DLD1 (cell line): ENCODE measurements around the gene MYO9B.

ENCODE experiments used
- in situ Hi-C: cut with HindIII; loops from 2 replicates; pipeline ENCODE4 v1.10.0; 2017; ENCODE audit warnings: low sequenced_read_pairs

MYO9B gene

DNA sequence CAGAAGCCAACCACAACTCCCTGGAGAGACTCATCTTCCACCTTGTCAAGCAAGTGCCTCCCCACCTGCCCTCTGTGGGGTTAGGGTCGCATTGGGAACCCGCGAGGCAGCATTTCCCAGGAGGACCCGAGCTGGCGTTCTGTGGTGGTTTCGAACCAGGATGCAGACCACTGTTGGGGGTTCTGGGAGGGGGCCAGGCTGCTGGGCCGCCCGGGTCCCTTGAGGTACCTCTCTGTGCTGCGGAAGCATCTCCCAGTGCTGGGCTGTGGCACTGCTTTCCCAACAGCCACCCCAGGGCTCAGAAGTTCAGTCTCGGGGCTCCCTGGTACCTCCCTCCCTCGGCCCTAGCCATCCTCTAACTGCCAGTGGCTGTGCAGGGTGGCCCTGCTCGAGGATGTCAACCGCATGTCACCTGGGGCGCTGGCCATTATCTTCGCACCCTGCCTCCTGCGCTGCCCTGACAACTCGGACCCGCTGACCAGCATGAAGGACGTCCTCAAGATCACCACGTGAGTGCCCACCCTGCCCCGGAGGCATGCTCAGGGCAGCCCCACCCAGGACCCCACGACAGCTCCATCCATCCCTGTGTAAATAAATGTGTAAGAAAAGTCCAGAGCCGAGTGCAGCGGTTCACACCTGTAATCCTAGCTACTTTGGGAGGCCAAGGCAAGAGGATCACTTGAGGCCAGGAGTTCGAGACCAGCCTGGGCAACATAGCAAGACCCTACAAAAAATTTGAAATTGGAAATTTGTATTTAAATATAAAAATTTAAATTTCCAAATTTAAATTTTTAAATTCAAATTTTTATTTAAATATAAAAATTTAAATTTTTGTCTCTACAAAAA is 131.4 kb downstream of the MYO9B start:
- in situ Hi-C loops, result no loop called here

DNA sequence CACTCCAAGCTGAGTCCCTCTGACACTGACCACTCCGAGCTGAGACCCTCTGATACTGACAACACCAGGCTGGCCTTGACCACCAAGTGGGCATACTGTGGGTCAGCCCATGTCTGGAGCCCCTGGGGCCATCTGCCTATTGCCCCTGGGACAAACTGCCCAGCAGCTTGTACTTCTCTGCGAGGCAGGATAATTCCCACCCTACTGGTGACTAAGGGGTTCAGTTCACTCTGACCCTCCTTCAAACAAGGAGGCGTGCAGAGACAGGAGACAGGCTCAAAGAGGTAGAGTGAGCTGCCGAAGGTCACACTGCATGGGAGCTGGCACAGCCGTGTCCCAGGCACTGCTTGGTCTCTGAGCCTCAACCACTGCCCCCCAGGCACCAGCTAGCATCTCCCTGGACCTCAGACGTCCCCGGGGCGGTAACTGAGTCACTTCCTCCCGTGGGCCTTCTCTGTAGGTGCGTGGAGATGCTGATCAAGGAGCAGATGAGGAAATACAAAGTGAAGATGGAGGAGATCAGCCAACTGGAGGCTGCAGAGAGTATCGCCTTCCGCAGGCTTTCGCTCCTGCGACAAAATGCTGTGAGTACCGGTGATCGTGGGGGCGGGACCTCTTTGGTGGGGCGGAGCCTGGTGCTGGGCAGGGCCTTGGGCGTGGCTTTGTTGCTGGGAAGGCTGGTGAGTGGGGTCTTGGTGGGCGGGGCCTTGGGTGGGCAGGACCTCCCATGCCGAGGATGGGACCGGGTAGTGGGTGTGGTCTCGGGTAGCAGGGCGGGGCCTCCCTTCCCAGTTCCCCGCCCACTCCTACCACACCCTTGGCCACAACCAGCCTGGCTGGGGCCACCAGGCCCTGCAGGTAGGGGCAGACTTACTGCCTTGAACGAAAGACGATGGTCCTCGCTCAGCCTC is 133.8 kb downstream of the MYO9B start:
- in situ Hi-C loops, result no loop called here

DNA sequence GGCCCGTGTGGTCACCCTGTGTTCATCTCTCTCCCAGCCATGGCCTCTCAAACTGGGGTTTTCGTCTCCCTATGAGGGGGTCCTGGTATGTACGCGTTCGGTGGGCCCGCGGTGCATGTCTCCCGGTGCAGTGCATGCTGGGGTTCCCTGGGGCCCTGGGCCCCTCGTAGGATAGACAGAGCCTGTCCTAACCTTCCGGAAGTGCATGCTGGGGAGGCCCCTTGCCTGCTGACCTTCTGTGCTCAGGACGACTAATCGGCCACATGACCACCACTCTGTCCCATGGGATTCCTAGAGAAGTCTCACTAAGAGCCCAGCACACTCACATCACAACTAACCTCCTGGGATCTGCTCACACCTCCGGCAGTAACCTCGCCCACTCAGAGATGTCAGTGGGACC is 134.7 kb downstream of the MYO9B start:
- in situ Hi-C loops, result no loop called here

DNA sequence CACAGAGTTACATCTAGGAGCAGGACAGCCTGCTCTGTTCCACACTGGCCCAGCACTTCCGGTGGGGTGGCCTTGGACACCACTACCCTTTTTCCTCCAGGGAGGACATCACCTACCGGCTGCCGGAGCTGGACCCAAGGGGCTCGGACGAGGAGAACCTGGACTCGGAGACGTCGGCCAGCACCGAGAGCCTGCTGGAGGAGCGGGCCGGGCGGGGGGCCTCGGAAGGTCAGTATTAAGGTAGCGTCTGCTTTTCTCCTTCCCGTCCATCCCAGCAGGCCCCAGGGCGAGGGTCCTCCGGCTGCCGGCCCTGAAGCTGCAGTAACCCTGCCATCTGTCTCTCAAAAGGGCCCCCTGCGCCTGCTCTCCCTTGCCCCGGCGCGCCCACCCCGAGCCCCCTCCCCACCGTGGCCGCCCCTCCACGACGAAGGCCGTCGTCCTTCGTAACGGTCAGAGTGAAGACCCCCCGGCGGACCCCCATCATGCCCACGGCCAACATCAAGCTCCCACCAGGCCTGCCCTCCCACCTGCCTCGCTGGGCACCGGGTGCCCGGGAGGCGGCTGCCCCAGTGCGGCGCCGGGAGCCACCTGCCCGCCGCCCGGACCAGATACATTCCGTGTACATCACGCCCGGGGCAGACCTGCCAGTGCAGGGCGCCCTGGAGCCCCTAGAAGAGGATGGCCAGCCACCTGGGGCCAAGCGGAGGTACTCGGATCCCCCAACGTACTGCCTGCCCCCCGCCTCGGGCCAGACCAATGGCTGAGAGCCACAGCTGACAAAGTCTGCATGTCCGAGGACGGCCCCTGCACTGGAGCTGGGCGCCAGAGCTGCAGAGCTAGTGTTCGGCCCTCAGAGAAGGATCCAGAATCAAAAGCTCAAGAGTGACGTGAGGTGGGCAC is 136.2 kb downstream of the MYO9B start:
- in situ Hi-C loops, result no loop called here

DNA sequence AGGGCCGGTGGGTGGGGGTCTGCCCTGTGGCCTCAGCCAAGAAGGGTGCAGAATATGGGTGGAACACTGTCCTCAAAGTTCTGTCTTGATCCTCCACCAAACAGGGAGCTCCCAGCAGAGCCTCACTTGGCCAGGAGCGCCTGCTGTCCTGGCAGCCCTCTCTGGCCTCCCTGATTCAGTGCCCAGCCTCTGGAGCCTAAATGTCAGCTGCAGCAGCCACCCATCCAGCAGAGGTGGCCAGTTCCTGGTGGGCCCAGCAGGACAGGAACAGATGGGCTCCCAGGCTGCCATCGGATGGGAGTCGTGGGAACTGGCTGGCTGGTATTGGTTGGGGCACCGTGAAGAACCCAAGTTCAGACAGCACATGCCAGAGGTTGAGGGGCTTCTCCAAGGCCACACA is 137.8 kb downstream of the MYO9B start:
- in situ Hi-C loops, result no loop called here

DNA sequence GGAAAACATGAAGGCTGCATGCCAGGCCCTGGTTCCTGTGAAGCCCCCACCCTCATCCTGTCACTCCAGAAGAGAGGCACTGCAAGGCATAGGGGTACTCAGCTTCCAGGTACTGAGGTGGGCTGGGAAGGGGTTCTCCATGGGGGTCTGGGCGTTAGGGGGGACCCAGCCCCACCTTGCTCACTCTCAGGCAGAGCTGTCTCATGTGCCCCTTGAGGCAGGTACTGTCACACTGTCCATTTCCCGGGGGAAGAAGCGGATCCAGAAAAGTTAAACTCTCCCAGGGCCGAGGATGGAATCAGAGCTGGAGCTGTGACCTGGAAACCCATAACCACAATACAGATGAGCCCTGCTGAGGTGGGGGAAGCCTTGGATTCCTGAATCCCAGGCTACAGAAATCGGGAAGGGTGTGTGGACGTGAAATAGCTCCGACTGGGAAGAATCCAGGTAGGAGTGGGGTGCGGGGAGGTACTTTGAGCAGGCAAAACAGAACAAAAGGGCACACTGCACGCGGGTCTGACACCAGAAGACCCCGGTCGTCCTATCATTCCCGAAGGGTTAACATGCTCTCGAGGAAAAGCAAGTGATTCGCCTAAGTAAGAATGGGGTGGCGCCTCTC is 139.0 kb downstream of the MYO9B start:
- in situ Hi-C loops, result no loop called here

DNA sequence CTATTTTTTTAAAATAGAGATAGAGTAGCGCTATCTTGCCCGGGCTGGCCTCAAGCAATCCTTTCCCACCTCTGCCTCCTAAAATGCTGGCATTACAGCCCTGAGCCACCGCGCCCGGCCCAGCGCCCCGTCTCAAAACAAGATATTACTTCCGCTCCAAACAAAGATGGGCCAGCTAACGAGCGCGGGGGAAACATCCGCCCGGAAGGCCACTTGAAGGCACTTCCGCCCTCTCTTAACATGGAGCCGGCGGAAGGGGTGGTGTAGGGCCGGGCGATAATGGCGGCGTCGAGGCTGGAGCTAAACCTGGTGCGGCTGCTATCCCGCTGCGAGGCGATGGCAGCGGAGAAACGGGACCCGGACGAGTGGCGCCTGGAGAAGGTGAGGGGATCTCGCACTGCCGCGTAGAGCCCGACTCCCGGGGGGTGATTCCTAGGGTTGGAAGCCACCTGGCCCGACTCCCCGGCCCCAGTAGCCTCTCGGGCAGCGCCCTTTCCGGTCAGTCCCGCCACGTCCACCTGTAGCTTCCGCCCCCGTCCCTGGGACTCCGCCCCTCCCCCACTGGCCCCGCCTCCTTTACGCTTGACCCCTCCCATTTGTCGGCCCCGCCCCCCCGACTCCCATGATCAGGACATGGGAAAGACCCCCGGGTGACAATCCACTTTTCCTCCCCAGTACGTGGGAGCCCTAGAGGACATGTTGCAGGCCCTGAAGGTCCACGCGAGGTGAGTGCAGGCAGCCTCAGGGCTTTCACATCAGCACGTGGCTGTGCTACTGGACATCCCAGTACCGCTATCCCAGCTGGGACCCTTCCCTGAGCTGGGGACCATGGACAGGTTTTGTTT is 139.8 kb downstream of the MYO9B start, which contains the start of gene USE1:
Gene USE1, plus strand, starts transcription at position 231 of the 845 bp plus-strand sequence. Its CDS starts 49 bp downstream, at position 280.
- in situ Hi-C loops, result no loop called here

DNA sequence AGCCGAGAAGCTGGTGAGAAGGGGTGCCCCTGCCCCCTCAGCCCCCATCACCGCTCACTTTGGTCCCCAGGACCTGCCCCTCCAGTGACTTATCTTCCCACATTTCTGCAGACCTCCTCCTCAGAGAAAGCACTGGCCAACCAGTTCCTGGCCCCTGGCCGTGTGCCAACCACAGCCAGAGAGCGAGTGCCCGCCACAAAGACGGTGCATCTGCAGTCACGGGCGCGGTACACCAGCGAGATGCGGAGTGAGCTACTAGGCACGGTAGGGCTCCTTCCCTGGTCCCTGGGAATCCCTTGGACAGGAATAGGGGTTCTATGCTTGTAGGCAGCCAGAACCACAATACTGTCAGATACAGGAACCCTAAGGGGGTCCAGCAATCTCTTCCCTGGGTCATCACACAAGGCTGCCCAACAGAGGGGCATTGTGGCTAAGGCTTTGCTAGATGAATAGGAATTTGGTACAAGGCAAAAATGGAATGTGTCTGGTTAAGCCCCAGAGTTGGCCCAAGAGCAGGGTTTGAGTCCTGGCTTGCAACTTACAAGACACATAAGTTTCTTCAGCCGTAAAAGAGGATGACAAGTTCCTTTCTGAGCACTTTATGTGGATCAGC is 140.6 kb downstream of the MYO9B start:
- in situ Hi-C loops, result no loop called here

DNA sequence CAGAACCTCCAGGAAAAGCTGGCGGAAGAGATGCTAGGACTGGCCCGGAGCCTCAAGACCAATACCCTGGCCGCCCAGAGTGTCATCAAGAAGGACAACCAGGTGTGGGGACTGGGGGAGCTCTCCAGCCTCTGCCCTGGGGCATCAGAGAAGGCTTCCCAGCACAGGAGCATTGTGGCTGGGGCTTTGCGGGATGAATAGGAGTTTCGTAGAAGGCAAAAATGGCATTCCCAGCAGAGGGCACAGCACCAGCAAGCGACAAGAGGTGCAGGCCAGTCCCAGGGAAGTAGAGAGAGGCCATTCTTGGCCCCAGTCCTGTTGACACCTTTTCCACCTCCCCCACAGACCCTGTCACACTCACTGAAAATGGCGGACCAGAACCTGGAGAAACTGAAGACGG is 143.7 kb downstream of the MYO9B start:
- in situ Hi-C loops, result no loop called here

DNA sequence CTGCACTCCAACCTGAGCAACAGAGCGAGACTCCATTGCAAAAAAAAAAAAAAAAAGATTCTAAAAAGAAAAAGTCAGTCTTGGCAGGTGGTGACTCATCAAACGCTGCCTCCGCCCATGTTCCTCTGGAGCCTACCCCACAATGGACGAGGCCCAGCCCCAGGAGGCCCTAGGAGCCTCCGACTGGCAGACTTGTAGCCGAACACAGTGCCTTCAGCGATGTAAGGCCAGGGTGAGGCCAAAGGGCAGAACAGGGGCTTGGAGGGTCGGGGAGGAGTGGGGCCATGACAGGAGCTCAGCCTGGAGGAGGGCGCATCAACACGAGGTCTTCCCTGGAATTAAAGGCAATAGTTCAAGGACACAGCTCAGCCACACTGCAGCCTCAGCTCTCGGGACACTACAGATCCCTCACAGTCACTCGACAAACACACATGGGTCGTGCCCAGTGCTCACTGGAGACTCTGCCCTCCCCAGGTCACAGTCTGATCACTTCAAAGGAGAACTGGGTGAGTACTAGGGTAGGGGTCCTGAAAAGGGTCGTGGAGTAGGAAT is 144.7 kb downstream of the MYO9B start:
- in situ Hi-C loops, result no loop called here

DNA sequence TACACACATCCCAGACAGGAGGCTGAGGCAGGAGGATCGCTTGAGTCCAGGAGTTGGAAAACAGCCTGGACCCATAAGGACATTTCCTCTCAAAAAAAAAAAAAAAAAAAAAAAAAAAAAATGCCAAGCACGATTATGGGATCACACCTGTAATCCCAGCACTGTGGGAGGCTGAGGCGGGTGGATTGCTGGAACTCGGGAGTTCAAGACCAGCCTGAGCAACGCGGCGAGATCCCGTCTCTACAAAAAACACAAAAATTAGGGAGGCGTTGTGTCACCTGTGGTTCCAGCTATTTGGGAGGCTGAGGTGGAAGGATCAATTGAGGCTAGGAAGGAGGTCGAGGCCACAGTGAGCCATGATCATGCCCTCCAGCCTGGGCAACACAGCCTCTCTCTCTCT is 149.5 kb downstream of the MYO9B start:
- in situ Hi-C loops, result no loop called here

DNA sequence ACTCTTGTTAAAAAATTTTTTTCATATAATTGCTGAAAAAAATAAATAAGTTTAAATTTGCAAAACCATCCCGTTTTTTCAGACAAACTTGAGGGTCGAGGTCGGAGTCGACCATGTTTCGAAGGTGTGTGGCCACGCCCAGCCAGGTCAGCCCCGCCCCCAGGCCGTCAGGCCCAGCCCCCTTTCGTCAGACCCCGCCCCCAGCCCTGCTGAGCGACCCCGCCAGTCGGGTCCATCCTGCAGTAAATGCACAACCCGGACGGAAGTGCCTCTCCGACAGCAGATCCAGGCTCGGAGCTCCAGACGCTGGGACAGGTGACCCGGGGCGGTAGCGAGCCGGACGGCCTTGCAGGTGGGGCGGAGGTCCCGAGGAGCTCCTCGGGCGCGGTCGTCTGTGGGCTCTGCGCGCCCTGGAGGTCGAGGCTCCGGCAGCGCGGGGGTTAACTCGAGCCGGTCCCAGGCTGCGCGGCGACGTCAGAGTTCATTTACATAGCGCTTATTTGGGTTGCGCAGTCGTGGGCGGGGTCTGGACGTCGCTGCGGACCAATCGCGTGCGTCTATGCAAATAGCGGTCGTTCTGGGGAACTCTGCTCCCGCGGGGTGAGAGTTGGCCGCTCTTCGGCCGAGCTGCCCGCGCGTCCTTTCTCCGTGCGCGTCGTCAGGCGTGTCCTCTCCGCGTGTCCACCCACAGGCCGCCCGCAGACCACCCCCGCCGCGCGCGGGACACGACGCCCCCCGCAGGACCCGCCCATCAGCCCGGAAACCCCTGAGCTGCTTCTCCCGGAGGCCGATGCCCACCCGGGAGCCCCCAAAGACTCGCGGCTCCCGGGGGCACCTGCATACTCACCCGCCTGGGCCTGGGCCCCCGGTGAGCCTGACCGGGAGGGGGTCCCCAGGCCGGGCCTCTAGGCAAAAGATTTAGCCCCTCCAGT is 150.7 kb downstream of the MYO9B start, which contains the start of gene OCEL1:
Gene OCEL1, plus strand, starts transcription at position 225 of the 932 bp plus-strand sequence. Its CDS starts 22 bp downstream, at position 247.
- in situ Hi-C loops, result no loop called here

DNA sequence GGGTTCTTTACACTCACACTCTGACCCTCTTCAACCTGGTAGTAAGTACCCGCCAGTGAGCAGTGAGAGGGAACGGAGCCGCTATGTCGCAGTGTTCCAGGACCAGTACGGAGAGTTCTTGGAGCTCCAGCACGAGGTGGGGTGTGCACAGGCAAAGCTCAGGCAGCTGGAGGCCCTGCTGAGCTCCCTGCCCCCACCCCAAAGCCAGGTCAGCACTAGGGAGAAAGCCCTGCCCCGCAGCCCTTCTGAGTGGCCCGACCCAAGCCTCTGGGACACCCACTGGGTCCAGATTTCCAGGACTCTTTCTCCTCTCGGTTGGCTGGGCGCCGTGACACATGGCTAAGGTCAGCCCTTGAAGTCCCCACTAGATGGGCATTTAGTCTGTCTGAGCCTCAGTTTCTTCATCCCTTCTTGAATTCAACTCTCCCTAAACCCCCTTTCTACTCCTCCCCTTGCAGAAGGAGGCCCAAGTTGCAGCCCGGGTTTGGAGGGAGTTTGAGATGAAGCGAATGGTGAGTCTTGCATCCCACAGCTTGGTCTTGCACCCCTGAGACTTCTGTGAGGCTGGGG is 152.3 kb downstream of the MYO9B start:
- in situ Hi-C loops, result no loop called here

DNA sequence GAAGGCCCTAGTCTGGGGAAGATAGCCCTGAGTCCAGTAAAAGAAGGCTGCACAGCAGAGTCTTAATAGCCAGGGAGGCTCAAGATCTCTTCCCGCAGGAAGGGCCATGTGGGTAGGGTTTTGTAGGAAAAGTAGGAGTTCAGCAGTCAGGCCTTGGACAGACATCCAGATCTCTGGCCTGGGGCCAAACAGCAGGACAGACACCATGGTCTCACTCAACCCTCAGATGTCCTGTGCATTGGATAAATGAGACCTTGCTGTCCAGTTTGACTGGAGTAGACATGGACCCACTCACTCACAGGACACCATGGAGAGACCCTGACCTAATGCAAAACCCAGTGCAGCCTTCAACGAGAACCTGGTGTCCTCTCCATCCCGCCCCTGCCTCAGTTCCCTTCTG is 154.3 kb downstream of the MYO9B start:
- in situ Hi-C loops, result no loop called here

DNA sequence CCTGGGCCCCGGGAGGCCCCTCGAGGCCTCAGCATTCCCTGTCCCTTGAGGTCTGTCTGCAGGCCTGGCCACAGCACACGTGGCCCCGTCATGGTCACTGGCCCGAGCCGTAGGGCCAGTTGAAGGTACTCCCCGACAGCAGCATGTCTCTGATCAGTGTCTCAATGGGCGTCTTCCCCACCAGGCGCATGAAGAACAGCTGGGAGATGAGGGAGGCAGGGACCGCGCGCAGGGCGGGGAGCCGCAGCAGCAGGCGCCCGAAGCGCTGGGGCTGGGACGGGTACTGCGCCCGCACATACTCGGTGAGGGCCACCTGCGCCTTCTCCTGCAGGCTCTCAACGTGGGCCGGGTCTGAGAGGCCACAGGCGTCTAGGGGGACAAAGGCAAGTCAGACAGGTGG is 156.7 kb downstream of the MYO9B start:
- in situ Hi-C loops, result no loop called here

DNA sequence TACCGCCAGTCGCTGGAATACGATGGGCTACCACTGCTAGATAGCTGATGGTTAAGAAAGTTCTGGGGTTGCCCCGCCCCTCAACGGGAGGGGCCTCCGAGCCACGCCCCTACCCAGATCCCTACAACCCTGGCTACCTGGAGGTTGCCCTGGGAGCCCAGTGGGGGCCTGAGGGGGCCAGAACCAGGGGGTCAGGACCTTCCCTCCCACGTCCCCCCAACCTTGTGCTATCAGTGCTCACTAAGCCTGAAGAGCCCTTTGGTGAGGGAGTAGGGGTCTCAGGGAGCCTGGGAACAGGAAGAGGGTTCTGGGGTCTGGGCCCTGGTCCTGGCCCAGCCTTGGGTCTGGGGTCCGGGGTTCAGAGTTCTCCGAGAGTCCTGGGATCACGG is 159.3 kb downstream of the MYO9B start:
- in situ Hi-C loops, result no loop called here

DNA sequence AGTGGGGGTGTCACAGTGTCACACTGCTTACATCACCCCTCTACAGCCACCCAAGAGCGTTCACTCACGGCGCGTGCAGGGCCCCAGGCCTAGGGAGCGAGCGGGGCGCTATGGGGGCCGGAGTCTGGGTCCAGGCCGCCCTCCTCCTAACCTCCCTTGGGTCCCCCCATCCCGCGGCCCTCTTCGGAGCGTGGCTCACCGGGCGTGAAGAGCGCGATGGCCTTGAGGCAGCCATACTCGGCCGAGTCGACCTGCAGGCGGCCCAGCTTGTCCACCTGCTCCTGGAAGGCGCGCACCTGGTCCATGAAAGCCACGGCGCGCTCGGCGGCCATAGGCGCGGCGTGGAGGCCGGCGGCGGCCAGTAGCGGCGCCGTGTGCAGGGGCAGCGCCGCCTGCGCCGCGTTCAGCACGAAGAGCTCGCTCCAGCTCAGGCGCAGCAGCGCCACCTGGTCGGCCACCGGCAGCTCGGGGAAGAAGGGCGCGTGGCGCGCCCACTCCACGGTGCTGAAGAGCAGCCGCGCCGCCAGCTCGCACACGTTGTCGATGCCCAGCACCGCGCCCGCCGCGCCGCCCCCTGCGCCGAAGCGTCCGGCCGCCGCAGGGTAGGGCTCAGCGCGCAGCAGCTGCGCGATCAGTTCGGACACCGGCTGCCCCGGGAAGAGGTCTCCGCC is 159.9 kb downstream of the MYO9B start:
- in situ Hi-C loops, result no loop called here
